Activated CD4-positive, alpha-beta T cell treated with anti-CD3 and anti-CD28 coated beads for 24 hours (primary cell): ENCODE measurements around the gene NDUFAF8.

ENCODE experiments used
- DNase-seq, 2 donors: peaks; one replicate each; pipeline ENCODE4 v3.0.0-alpha.2; 2020; ENCODE audit warnings: low read depth in 2 of 2

Gene NDUFAF8

DNA sequence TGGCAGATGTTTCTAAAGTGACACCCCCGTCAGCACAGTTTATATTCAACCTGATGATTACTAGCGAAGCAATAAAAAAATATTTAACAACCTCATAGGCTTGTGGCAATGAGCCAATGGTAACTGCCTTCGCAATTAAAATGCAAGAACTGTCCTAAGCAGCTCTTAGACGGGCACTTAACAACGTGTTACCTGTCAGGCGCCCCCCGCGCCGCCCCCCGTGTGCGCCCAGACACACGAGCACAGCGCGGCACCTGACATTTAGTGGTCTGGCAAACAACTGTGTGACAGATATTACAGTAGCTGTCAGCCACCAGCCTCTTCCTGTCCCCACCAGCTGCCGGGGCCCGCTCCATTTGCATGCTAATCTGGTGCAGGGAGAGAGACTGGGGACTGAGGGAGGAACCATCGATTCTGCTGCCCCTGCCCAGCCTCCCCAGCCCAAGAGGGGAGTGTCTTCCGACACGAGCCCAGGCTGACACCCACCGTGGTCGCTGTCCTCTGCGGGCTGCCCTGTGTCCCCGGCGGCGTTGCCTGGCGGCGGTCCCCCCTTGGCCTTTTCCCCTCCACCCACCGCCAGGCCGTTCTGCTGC, 12.7 kb downstream of the NDUFAF8 start:
- DNase-seq: no peak

- no peak for DNase-seq
Observed at GRCh38 chr17:81252326-81252986, 13.3 kb downstream of the NDUFAF8 start.

- DNase-seq: no peak
Observed at GRCh38 chr17:81252987-81253329, 13.8 kb downstream of the NDUFAF8 start.

- DNase-seq: peak; percentile 25 to 41
Observed at GRCh38 chr17:81253358-81254131, 14.4 kb downstream of the NDUFAF8 start.

DNA sequence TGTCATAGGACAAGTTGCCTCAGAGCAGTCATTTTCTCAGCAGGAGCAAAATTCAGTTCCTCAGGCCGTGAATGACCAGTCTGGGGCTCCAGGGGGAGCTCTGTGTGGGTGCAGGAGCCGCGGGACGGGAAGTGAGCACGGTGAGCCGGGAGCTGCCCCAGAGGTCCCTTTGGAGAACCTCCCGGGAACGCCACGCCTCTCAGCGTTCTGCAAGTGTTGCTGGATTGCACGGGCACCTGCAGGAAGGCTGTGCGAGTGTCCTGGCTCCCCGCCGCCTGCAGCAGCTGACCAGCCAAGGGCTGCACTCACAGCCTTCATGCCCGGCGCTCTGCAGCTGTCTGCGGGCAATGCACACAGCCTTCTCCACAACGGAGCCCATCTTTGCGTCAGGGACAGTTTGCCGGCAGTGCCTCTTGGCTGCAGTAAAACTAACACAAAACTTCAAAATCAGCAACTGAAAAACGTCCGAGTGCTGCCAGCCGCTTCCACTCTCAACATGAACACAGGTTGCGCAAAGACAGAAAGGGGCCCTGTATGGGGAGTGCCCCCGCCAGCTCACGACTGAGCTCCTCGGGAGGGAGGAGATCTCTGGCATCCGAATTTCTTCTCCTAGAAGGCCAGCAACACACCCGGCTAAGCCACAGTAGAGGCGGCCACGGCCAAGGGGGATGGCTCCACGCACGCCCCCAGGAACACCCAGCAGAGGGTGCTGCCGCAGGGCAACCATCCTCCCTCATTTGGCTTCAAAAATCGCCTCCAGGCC, 16.0 kb downstream of the NDUFAF8 start:
- no peak for DNase-seq

DNA sequence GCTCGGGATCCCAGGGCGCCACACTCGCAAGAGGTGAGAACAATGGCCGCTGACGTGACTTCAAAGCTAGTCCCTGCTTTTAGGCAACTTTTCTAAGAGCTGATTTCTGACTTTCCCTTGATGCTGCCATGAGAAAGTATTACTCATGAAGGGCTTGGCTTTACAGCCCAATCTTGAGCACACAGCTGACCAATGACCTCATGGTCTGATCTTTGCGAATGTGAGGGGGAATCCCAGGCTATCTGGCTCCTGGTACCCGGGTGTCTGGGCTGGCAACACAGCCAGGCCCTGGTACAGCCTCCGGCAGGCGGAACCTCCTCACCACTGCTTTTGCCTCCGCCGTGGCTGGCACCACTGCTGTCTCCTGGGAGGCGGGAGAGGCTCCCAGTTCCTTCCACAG, 17.5 kb downstream of the NDUFAF8 start:
- no peak for DNase-seq

DNA sequence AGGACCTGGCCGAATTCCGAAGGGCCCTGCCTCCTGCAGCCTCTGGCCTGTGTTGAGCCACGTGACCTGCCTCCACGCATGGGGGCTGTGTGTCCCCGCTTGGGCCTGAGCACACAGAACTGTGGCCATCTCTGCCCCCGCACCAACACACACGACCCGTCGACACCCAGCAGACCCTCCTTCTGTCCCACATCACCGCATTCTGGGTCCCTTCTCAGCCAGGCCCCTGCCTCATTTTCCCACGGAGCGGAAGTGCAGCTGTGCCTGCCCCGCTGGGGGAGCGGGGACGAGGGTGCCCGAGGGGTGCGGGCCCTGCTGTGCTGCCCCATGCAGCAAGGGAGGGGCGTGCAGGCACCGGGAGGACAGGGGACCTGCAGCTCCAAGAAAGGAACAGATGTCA, 18.4 kb downstream of the NDUFAF8 start:
- DNase-seq: no peak

GRCh38 chr17:81258292-81258691, 19.2 kb downstream of the NDUFAF8 start:
- DNase-seq: no peak

- no peak for DNase-seq
Observed at GRCh38 chr17:81259058-81259605, 20.0 kb downstream of the NDUFAF8 start.

GRCh38 chr17:81260171-81260570, 21.1 kb downstream of the NDUFAF8 start:
- no peak for DNase-seq

DNA sequence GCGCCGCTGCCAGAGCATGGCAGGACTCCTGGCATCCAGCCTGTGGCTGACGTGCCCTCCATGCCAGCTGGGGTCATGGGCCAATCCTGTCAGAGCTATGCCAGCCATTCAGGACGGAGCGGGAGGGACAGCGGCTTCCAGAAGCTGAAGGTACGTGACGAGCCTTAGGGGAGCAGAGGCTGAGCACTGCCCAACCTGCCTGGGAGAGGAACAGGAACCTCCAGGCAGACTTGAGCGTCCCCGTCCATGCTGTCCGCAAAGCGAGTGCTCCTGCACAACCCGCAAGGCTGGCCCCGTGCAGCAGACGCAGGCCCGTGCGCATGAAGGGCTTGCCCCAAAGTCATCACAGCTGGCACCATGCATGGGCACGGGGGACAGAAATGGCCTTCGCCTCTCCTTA, 21.5 kb downstream of the NDUFAF8 start:
- DNase-seq: no peak

DNA sequence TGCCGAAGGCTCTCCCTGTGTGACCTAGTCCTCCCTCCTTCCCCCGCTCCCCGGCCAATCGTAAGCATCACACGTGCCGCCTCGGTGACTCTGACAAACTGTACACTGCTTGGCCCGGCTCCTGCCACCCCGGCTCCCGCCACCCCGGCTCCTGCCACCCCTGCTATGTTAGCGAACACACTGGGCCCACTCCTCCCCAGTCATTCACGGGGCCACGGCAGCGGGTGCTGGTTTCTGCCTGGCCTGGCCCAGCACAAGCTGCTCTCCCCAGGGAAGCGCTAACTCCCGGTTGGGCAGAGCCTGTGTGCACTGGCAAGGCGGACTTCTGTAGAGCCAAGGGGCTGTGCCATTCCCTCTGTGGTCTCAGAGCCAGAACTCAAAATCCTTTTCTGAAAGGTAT, 22.0 kb downstream of the NDUFAF8 start:
- DNase-seq: no peak

- DNase-seq: no peak
Observed at GRCh38 chr17:81261582-81262336, 22.6 kb downstream of the NDUFAF8 start.

DNA sequence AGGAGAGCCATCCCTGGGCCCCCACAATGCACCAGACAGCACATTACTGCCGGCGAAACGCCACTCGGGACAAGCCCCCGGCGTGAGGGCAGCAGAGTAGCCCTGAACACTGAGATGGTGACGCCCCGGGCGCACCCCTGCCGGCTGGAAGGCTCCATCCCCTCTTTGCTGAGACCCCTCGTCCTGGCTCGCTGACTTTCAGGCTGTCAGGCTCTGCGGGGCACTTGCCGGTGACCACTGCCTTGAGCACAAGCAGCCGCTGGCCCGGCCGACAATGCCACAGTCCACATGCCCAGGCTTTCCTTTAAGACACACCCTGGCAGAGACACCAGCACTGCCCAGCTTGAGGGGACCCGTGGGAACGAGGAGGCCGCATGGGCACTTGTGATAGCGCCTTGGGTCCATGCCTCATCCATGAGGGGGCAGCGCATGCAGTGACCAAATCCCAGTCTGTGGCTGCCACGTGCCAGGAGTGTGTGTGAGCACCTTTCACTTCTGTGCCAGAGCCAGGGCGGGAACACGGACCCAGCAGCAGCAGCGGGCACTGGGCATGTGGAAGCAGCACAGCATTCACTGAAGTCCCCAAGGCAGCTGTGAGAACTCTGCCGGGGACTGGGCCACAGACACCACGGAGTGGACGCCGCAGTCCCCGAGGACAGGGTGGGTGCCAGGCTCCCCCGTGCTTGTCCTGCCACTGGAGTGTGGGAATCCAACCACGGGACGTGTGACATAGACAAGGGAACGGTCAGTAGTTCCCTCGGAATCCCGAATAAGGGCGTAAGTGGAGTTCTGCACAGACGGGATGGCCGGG, 24.5 kb downstream of the NDUFAF8 start:
- DNase-seq: no peak

DNA sequence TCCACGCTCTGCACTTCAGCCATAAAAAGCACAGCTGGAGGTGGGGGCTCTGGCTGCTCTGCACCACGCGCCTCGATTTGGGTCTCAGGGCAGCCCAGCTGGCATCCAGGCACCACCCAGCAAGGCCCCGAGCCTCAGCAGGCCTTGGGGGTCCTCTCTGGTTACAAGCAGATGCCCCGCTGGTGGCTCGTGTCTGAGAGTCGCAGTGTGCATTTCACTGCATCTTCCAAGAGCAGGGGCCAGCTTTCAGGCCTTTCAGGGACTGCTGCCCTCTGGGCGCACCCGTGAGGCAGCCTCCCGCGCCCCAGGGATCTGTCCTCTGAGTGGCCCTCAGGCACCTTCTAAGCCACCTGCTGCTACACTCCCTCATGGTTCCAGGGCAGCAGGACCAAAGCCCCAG, 25.5 kb downstream of the NDUFAF8 start:
- DNase-seq: no peak

- DNase-seq: no peak
Observed at GRCh38 chr17:81265576-81265975, 26.5 kb downstream of the NDUFAF8 start.

GRCh38 chr17:81267390-81268067, 28.4 kb downstream of the NDUFAF8 start:
- DNase-seq: no peak

DNA sequence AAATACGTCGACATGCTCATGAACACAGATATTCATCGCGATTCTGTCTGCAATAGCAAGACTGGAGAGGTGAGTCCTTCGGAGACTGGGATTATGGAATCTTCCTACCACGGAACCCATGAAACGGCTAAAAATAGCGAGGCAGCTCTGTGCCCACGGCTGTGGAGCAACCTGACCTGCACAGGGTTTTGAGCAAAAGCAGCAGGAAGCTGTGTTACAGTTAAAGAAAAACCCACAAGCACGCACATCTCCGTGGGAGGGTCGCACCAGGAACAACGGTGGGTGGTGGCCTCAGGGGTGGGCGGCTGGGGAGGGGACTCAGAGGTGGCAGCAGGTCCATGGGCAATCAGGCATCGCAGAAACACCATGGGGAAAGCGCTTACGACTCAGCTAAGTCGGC, 31.2 kb downstream of the NDUFAF8 start:
- DNase-seq: no peak

DNA sequence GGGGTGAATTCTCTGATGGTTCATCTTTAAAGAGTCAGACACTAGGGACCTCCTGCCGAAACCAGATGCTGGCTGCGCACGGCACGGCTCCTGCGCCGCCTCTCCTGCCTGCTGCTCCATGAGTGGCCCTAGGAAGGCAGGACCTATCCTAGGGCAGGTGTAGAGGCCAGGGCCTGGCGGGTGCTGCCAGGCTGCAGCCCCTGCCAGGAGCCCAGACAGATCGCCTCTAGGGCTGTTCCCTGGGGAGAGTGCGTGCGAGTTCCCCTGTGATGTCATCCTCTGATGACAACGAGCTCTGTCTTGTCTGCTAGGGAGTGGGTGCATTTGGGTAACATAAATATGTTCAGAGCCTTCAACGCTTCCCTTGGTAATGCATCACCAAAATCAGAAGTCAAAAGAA, 32.1 kb downstream of the NDUFAF8 start:
- no peak for DNase-seq

- DNase-seq: no peak
Observed at GRCh38 chr17:81272616-81273015, 33.5 kb downstream of the NDUFAF8 start.
